Measurements from ENCODE around the gene ENPP7. TPM values are rescaled to one million over a fixed set of nuclear protein-coding genes. Genes with fewer than 3 reads are reported as not detected.
A peak's percentile ranks its signal among the peaks of the same experiment; 100 is the strongest.

ENPP7 gene
- total and polyA plus RNA-seq, 11 donors = not detected

- no peak for ATAC-seq
- Histone ChIP-seq H3K36me3 (no peaks in the 10 kb centered on the region), H3K27ac (no peak overlapping the region), H3K9me3 (no peaks in the 10 kb centered on the region), H3K27me3 (peaks cover 2 to 57% (median 21%) of the 10 kb centered on the region in 9 donors), H3K4me1 (no peaks in the 10 kb centered on the region), H3K4me3 (no peak overlapping the region)
- no peak for TF ChIP-seq POLR2A (IDR thresholded peaks at IDR 0.05)
- TF ChIP-seq CTCF (IDR thresholded peaks at IDR 0.05) = no peak
- DNase-seq = peak in 1 of 5 donors; percentile 49
- 88 to 89% (median 89%) methylated on average over 14 of the region's 14 CpGs for WGBS, 4 donors
- intact Hi-C loops (cut with DNase I) = no loop called here
Observed at GRCh38 chr17:79755591-79755990, 24.8 kb downstream of the ENPP7 start.

DNA sequence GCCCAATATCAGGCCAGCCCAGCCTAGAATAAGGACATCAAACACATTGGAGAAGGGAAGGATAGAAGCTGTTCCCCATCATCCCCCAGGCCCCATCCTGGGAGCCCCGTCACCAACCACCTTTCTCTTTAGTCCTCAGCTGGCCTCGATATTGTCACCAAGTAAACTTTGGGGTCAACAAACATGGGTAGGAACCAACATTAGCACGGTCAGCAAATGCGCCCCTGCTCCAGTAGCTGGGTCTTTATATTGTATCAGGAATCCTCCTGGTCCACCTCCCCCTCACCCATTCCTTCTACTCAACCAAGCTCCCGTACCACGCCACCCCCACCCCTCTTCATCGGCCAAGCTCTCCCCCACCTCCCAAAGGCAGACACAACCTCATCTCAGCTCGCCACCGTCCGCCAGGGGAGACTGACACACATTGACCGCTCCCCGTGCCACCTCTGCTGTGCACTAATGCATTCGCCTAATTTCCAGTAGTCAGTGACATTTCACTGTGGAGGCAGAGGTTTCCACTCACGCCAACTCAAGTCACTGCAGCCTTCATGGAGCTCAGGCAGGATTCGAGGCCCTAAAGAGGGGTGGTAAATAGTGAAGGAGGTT, 26.5 kb downstream of the ENPP7 start:
- Histone ChIP-seq H3K27me3 (peaks cover under 1 to 40% (median 6%) of the 10 kb centered on the region in 9 donors), H3K9me3 (no peaks in the 10 kb centered on the region), H3K4me1 (no peaks in the 10 kb centered on the region), H3K4me3 (no peak overlapping the region), H3K36me3 (no peaks in the 10 kb centered on the region), H3K27ac (no peak overlapping the region)
- TF ChIP-seq POLR2A (IDR thresholded peaks at IDR 0.05) (no peak), CTCF (IDR thresholded peaks at IDR 0.05) (no peak)
- peak in 1 of 5 donors; percentile 36 for DNase-seq
- intact Hi-C loops (cut with DNase I) = no loop called here
- 95 to 97% (median 96%) methylated on average over 15 of the region's 15 CpGs for WGBS, 4 donors
- no peak for ATAC-seq

- DNase-seq = no peak
- no peak for ATAC-seq
- no peak overlapping the region for H3K27ac ChIP-seq
- intact Hi-C loops (cut with DNase I) = no loop called here
- H3K4me1 ChIP-seq = no peaks in the 10 kb centered on the region
- H3K9me3 ChIP-seq = no peaks in the 10 kb centered on the region
- H3K36me3 ChIP-seq = no peaks in the 10 kb centered on the region
- WGBS, 4 donors = 92 to 97% (median 93%) methylated on average over 6 of the region's 6 CpGs
- TF ChIP-seq POLR2A (IDR thresholded peaks at IDR 0.05) (no peak), CTCF (IDR thresholded peaks at IDR 0.05) (no peak)
- no peak overlapping the region for H3K4me3 ChIP-seq
- H3K27me3 ChIP-seq = peaks cover 0 to 30% (median 5%) of the 10 kb centered on the region in 9 donors
Observed at GRCh38 chr17:79758271-79758670, 27.5 kb downstream of the ENPP7 start.

GRCh38 chr17:79760197-79760906, 29.6 kb downstream of the ENPP7 start:
- Histone ChIP-seq H3K9me3 (no peaks in the 10 kb centered on the region), H3K4me3 (no peak overlapping the region), H3K27me3 (peaks cover 0 to 9% (median 0%) of the 10 kb centered on the region in 9 donors), H3K27ac (no peak overlapping the region), H3K36me3 (no peaks in the 10 kb centered on the region), H3K4me1 (no peaks in the 10 kb centered on the region)
- no peak for ATAC-seq
- WGBS, 4 donors = 84 to 92% (median 86%) methylated on average over 21 of the region's 21 CpGs
- TF ChIP-seq POLR2A (IDR thresholded peaks at IDR 0.05) (no peak), CTCF (IDR thresholded peaks at IDR 0.05) (no peak)
- intact Hi-C loops (cut with DNase I) = no loop called here
- peak in 1 of 5 donors; percentile 28 for DNase-seq
